Sigmoid colon (tissue), 4 donors: ENCODE measurements around the gene ZNF792.

Experiments
- CTCF ChIP-seq, 4 experiments: fragments of 450-650 bp in 3 of 4; fragments of 200-600 bp in 1 of 4; IDR thresholded peaks; one replicate each; pipeline ENCODE4 v1.5.1; 2016 to 2019; ENCODE audit warnings: antibody characterized with exemption in 4 of 4, mild to moderate bottlenecking in 3 of 4, moderate library complexity in 2 of 4
- POLR2A ChIP-seq, 2 donors: fragments of 450-650 bp; IDR thresholded peaks; one replicate each; pipeline ENCODE4 v1.6.1; 2016; ENCODE audit warnings: antibody characterized with exemption in 2 of 2, mild to moderate bottlenecking in 2 of 2, moderate library complexity in 2 of 2
- POLR2AphosphoS5 ChIP-seq, 4 donors: sonication (generic); formaldehyde crosslinking; IDR thresholded peaks; one replicate each; pipeline ENCODE4 v1.6.1; 2017; ENCODE audit warnings: antibody characterized with exemption in 4 of 4

DNA sequence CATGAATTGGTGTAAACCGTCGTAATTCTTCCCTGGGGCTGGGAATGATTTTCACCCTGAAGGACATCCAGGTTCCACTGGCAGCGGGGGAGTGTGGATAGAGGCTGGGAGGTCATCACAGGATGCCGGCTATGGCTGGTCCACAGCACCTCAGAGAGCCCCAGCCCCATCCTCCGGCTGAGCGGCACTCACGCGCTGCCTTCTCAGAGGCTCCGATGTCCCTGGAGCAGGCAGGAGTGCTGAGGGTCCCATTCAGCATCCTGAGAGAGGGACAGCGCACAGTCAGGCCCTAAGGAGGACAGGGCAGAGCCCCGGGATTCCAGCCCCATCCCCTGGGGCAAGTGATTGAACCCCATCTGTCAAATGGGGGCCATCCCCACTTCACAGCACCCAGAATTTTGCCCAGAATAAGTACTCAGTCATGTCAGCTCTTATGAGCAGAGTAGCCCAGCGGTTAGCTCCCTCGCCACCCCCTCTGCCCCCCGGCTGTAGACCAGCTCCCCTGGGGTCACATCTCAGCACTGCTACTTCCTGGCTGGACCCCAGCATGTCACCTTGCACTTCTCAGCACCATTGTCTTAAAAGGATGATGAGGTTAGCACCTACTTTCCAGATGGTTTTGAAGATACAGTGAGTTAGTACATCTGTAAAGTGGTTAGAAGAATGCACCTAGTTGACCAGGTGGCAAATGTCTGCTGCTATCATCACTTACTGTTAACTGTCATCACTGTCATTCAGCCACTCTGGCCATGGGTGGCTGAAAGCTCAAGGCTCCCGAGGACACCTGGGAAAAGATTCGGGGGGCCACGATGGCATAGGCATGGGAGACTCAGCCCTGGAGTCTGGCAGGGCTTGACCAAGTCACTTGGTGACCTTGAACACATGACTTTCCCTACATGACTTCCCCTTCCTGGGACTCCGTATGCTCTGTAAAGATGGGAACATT is 48.0 kb upstream of the ZNF792 start:
- TF ChIP-seq CTCF (IDR thresholded peaks at IDR 0.05), result no peak
- no peak for TF ChIP-seq POLR2AphosphoS5 (IDR thresholded peaks at IDR 0.05)
- no peak for TF ChIP-seq POLR2A (IDR thresholded peaks at IDR 0.05)
